Measurements from ENCODE around the gene SDC3.

The SDC3 gene

GRCh38 chr1:30927448-30927847, 18.9 kb upstream of the SDC3 start:
- no peak for DNase-seq

- DNase-seq: no peak
Observed at GRCh38 chr1:30923597-30923996, 15.0 kb upstream of the SDC3 start.

- DNase-seq: no peak
Observed at GRCh38 chr1:30920827-30921226, 12.3 kb upstream of the SDC3 start.

- DNase-seq: no peak
Observed at GRCh38 chr1:30919025-30919881, 10.7 kb upstream of the SDC3 start.

GRCh38 chr1:30916296-30916695, 7.7 kb upstream of the SDC3 start:
- DNase-seq: no peak

GRCh38 chr1:30915491-30916230, 7.1 kb upstream of the SDC3 start:
- DNase-seq: no peak

- no peak for DNase-seq
Observed at GRCh38 chr1:30914931-30915330, 6.4 kb upstream of the SDC3 start.

GRCh38 chr1:30914587-30914922, 6.0 kb upstream of the SDC3 start:
- no peak for DNase-seq

GRCh38 chr1:30912913-30913652, 4.5 kb upstream of the SDC3 start:
- no peak for DNase-seq

- DNase-seq: no peak
Observed at GRCh38 chr1:30912224-30912623, 3.7 kb upstream of the SDC3 start.

GRCh38 chr1:30911059-30911954, 2.7 kb upstream of the SDC3 start:
- DNase-seq: peak; percentile 58

GRCh38 chr1:30909365-30910068, 959 bp upstream of the SDC3 start:
- peak; percentile 34 for DNase-seq

- no peak for DNase-seq
Observed at GRCh38 chr1:30908316-30908695, 252 bp downstream of the SDC3 start.

GRCh38 chr1:30907481-30908315, 860 bp downstream of the SDC3 start:
- DNase-seq: no peak

GRCh38 chr1:30906631-30907441, 1.7 kb downstream of the SDC3 start:
- DNase-seq: no peak

- no peak for DNase-seq
Observed at GRCh38 chr1:30905916-30906620, 2.5 kb downstream of the SDC3 start.

- DNase-seq: no peak
Observed at GRCh38 chr1:30905403-30905802, 3.2 kb downstream of the SDC3 start.

- DNase-seq: no peak
Observed at GRCh38 chr1:30904962-30905335, 3.6 kb downstream of the SDC3 start.

GRCh38 chr1:30904191-30904961, 4.2 kb downstream of the SDC3 start:
- DNase-seq: no peak

All from NCI-H146 (cell line).